ENCODE results near the gene RBM47.

The RBM47 gene

GRCh38 chr4:40406340-40406739 lies 223.3 kb downstream of the RBM47 start:
- no peak overlapping the region for H3K4me3 ChIP-seq (replicated peaks; ENCODE audit: insufficient read depth, low read length)
- TF ChIP-seq, protein P1, sequence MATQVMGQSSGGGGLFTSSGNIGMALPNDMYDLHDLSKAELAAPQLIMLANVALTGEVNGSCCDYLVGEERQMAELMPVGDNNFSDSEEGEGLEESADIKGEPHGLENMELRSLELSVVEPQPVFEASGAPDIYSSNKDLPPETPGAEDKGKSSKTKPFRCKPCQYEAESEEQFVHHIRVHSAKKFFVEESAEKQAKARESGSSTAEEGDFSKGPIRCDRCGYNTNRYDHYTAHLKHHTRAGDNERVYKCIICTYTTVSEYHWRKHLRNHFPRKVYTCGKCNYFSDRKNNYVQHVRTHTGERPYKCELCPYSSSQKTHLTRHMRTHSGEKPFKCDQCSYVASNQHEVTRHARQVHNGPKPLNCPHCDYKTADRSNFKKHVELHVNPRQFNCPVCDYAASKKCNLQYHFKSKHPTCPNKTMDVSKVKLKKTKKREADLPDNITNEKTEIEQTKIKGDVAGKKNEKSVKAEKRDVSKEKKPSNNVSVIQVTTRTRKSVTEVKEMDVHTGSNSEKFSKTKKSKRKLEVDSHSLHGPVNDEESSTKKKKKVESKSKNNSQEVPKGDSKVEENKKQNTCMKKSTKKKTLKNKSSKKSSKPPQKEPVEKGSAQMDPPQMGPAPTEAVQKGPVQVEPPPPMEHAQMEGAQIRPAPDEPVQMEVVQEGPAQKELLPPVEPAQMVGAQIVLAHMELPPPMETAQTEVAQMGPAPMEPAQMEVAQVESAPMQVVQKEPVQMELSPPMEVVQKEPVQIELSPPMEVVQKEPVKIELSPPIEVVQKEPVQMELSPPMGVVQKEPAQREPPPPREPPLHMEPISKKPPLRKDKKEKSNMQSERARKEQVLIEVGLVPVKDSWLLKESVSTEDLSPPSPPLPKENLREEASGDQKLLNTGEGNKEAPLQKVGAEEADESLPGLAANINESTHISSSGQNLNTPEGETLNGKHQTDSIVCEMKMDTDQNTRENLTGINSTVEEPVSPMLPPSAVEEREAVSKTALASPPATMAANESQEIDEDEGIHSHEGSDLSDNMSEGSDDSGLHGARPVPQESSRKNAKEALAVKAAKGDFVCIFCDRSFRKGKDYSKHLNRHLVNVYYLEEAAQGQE (IDR thresholded peaks at IDR 0.05; ENCODE audit: insufficient replicate concordance, low read depth), result no peak
- TF ChIP-seq, protein P2, sequence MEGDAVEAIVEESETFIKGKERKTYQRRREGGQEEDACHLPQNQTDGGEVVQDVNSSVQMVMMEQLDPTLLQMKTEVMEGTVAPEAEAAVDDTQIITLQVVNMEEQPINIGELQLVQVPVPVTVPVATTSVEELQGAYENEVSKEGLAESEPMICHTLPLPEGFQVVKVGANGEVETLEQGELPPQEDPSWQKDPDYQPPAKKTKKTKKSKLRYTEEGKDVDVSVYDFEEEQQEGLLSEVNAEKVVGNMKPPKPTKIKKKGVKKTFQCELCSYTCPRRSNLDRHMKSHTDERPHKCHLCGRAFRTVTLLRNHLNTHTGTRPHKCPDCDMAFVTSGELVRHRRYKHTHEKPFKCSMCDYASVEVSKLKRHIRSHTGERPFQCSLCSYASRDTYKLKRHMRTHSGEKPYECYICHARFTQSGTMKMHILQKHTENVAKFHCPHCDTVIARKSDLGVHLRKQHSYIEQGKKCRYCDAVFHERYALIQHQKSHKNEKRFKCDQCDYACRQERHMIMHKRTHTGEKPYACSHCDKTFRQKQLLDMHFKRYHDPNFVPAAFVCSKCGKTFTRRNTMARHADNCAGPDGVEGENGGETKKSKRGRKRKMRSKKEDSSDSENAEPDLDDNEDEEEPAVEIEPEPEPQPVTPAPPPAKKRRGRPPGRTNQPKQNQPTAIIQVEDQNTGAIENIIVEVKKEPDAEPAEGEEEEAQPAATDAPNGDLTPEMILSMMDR (IDR thresholded peaks at IDR 0.05; ENCODE audit: insufficient read depth, low read length), result no peak
- TF ChIP-seq POLR2AphosphoS5 (IDR thresholded peaks at IDR 0.05; ENCODE audit: low read depth) (no peak), GABPA (IDR thresholded peaks at IDR 0.05; ENCODE audit: low read depth) (no peak), SPI1 (IDR thresholded peaks at IDR 0.05; ENCODE audit: borderline replicate concordance, low read depth) (no peak)
- H3K27ac ChIP-seq (replicated peaks), result no peak overlapping the region
- no peaks in the 10 kb centered on the region for H3K27me3 ChIP-seq (ENCODE audit: insufficient read depth, poor library complexity, severe bottlenecking)
- no peak for DNase-seq (ENCODE audit: low read depth in 1 of 2, low spot score in 1 of 2)

- Histone ChIP-seq H3K27me3 (ENCODE audit: insufficient read depth, poor library complexity, severe bottlenecking) (no peaks in the 10 kb centered on the region), H3K4me3 (replicated peaks; ENCODE audit: insufficient read depth, low read length) (no peak overlapping the region), H3K27ac (replicated peaks) (no peak overlapping the region)
- TF ChIP-seq, protein P1 (IDR thresholded peaks at IDR 0.05; ENCODE audit: insufficient replicate concordance, low read depth), result no peak
- TF ChIP-seq POLR2AphosphoS5 (IDR thresholded peaks at IDR 0.05; ENCODE audit: low read depth), result no peak
- TF ChIP-seq SPI1 (IDR thresholded peaks at IDR 0.05; ENCODE audit: borderline replicate concordance, low read depth), result no peak
- TF ChIP-seq, protein P2 (IDR thresholded peaks at IDR 0.05; ENCODE audit: insufficient read depth, low read length), result no peak
- TF ChIP-seq GABPA (IDR thresholded peaks at IDR 0.05; ENCODE audit: low read depth), result no peak
- DNase-seq (ENCODE audit: low read depth in 1 of 2, low spot score in 1 of 2), result no peak
Observed at GRCh38 chr4:40405193-40405592, 224.5 kb downstream of the RBM47 start.

- no peak overlapping the region for H3K4me3 ChIP-seq (replicated peaks; ENCODE audit: insufficient read depth, low read length)
- TF ChIP-seq SPI1 (IDR thresholded peaks at IDR 0.05; ENCODE audit: borderline replicate concordance, low read depth) (no peak), GABPA (IDR thresholded peaks at IDR 0.05; ENCODE audit: low read depth) (no peak), POLR2AphosphoS5 (IDR thresholded peaks at IDR 0.05; ENCODE audit: low read depth) (no peak)
- TF ChIP-seq, protein P2 (IDR thresholded peaks at IDR 0.05; ENCODE audit: insufficient read depth, low read length), result no peak
- TF ChIP-seq, protein P1 (IDR thresholded peaks at IDR 0.05; ENCODE audit: insufficient replicate concordance, low read depth), result no peak
- H3K27me3 ChIP-seq (ENCODE audit: insufficient read depth, poor library complexity, severe bottlenecking), result no peaks in the 10 kb centered on the region
- DNase-seq (ENCODE audit: low read depth in 1 of 2, low spot score in 1 of 2), result no peak
- no peak overlapping the region for H3K27ac ChIP-seq (replicated peaks)
Observed at GRCh38 chr4:40403081-40403480, 226.6 kb downstream of the RBM47 start.
